HG03442 (cell line): ENCODE data around the gene UBE2M.
"Not testable (repeated sequence)": the region's sequence is repeated elsewhere in the genome, so short reads cannot be mapped to it uniquely, and the experiment has no call there.

Experiments
- ATAC-seq: cut with Tn5 transposase; IDR thresholded peaks from one replicate; pipeline ENCODE4 v1.9.1; 2021; ENCODE audit warnings: mild to moderate bottlenecking, moderate library complexity; ENCODE audit not compliant: unreplicated experiment

Gene UBE2M

GRCh38 chr19:58558066-58558622, at the start of gene UBE2M:
UBE2M (minus strand) TSS chr19:58558611; CDS start chr19:58558381, 230 bp downstream.
- no peak for ATAC-seq

GRCh38 chr19:58607213-58607612, 48.8 kb upstream of the UBE2M start:
- not testable (repeated sequence) for ATAC-seq

GRCh38 chr19:58606251-58606896, 48.0 kb upstream of the UBE2M start:
- not testable (repeated sequence) for ATAC-seq

- ATAC-seq = no peak
Measured at GRCh38 chr19:58586133-58586765, 27.8 kb upstream of the UBE2M start.

- ATAC-seq = no peak
Measured at GRCh38 chr19:58585442-58586132, 27.2 kb upstream of the UBE2M start.

- no peak for ATAC-seq
Measured at GRCh38 chr19:58584498-58585441, 26.4 kb upstream of the UBE2M start.

- no peak for ATAC-seq
Measured at GRCh38 chr19:58582985-58583384, 24.6 kb upstream of the UBE2M start.

GRCh38 chr19:58581227-58582141, 23.1 kb upstream of the UBE2M start:
- ATAC-seq = peak; percentile 68

- no peak for ATAC-seq
Measured at GRCh38 chr19:58579473-58580142, 21.2 kb upstream of the UBE2M start.

- ATAC-seq = no peak
Measured at GRCh38 chr19:58578012-58578925, 19.9 kb upstream of the UBE2M start.

GRCh38 chr19:58577581-58577980, 19.2 kb upstream of the UBE2M start:
- ATAC-seq = not testable (repeated sequence)

GRCh38 chr19:58575183-58576041, 17.0 kb upstream of the UBE2M start:
- peak; percentile 41 for ATAC-seq

GRCh38 chr19:58573658-58574164, 15.3 kb upstream of the UBE2M start:
- no peak for ATAC-seq

GRCh38 chr19:58572818-58573657, 14.6 kb upstream of the UBE2M start, which contains the start of gene MZF1:
MZF1 (minus strand) TSS chr19:58573335; CDS start chr19:58571389, 1,946 bp downstream.
- peak; percentile 53 for ATAC-seq

GRCh38 chr19:58572026-58572817, 13.8 kb upstream of the UBE2M start:
- ATAC-seq = no peak
